H1 (cell line): ENCODE data around the gene C19orf25. TPM values are rescaled to one million over a fixed set of nuclear protein-coding genes. Genes with fewer than 3 reads are reported as not detected.

Experiments used
- CTCF ChIA-PET: fragments of 300-600 bp; sonication (Branson Sonifier 250); formaldehyde crosslinking; loops from one replicate; lab custom pipeline; 2021; ENCODE audit not compliant: partially characterized antibody; lab: Charles Lee
- POLR2A ChIA-PET: fragments of 300-600 bp; sonication (Branson Sonifier 250); formaldehyde crosslinking; loops from one replicate; lab custom pipeline; 2021; ENCODE audit warnings: inconsistent platforms; ENCODE audit not compliant: partially characterized antibody; lab: Charles Lee
- DNase-seq, 2 experiments: peaks; one replicate each; pipeline versions ENCODE4 v3.0.0 to v3.0.0-alpha.2; 2010 to 2022; ENCODE audit warnings: low spot score in 2 of 2, low read depth in 1 of 2, mixed read lengths in 1 of 2
- FAIRE-seq: peaks from 2 replicates; lab custom pipeline; 2011; peaks lifted over from hg19 to GRCh38; lab: Jason Lieb, UNC
- H2AFZ ChIP-seq: 2 replicates; pipeline ENCODE4 v1.8.1; 2012; ENCODE audit warnings: low read length, inconsistent platforms
- H2AK5ac ChIP-seq: 2 replicates; pipeline ENCODE4 v1.6.1; 2013; ENCODE audit warnings: low read depth, low read length
- H2BK120ac ChIP-seq: replicated peaks from 2 replicates; pipeline ENCODE3; 2013; ENCODE audit warnings: low read depth, low read length, inconsistent platforms
- H2BK12ac ChIP-seq: 2 replicates; pipeline ENCODE4 v1.6.1; 2013; ENCODE audit warnings: low read depth, low read length
- H2BK15ac ChIP-seq: 2 replicates; pipeline ENCODE4 v1.6.1; 2013; ENCODE audit warnings: low read length
- H2BK20ac ChIP-seq: 2 replicates; pipeline ENCODE4 v1.6.1; 2013; ENCODE audit warnings: low read length
- H2BK5ac ChIP-seq: 2 replicates; pipeline ENCODE4 v1.6.1; 2013; ENCODE audit warnings: low read depth, low read length
- H3K14ac ChIP-seq: 2 replicates; pipeline ENCODE4 v1.6.1; 2013; ENCODE audit warnings: inconsistent platforms; ENCODE audit not compliant: insufficient read length
- H3K18ac ChIP-seq: 2 replicates; pipeline ENCODE4 v1.6.1; 2013; ENCODE audit warnings: low read length; ENCODE audit errors: extremely low read depth
- H3K23ac ChIP-seq: 2 replicates; pipeline ENCODE4 v1.6.1; 2013; ENCODE audit warnings: inconsistent platforms; ENCODE audit not compliant: insufficient read length
- H3K23me2 ChIP-seq: 2 replicates; pipeline ENCODE4 v1.6.1; 2013; ENCODE audit warnings: low read depth, low read length
- H3K27ac ChIP-seq: 2 replicates; pipeline ENCODE4 v1.6.1; 2011; ENCODE audit warnings: low read depth, low read length, inconsistent platforms
- H3K27me3 ChIP-seq, 4 experiments: replicated peaks in 1 of 4; 1 replicate in 1 of 4; 2 replicates in 3 of 4; pipeline versions ENCODE4 v1.6.1 to v1.8.1; 2011 to 2013; ENCODE audit warnings: low read length in 3 of 4, mild to moderate bottlenecking in 3 of 4, inconsistent platforms in 2 of 4, mixed read lengths in 2 of 4, moderate library complexity in 1 of 4; ENCODE audit not compliant: control insufficient read depth in 3 of 4, insufficient read depth in 3 of 4; ENCODE audit errors: extremely low read depth in 1 of 4
- H3K36me3 ChIP-seq, 4 experiments: 2 replicates each; pipeline versions ENCODE4 v1.6.1 to v1.8.1; 2011 to 2013; ENCODE audit warnings: mild to moderate bottlenecking in 4 of 4, low read length in 3 of 4, moderate library complexity in 2 of 4, control low read depth in 1 of 4, inconsistent platforms in 1 of 4; ENCODE audit not compliant: insufficient read depth in 4 of 4, control insufficient read depth in 2 of 4
- H3K4ac ChIP-seq: replicated peaks from 2 replicates; pipeline ENCODE3; 2013; ENCODE audit warnings: low read length, low read depth, mixed read lengths, inconsistent platforms; ENCODE audit not compliant: insufficient read length
- H3K4me1 ChIP-seq, 4 experiments: replicated peaks in 1 of 4; 1 replicate in 1 of 4; 2 replicates in 3 of 4; pipeline versions ENCODE4 v1.6.1 to v1.8.1; 2011 to 2013; ENCODE audit warnings: low read length in 3 of 4, inconsistent platforms in 2 of 4, mixed read lengths in 1 of 4; ENCODE audit not compliant: insufficient read depth in 4 of 4, control insufficient read depth in 3 of 4
- H3K4me2 ChIP-seq, 2 experiments: 2 replicates each; pipeline versions ENCODE4 v1.6.1 to v1.8.1; 2011 to 2013; ENCODE audit warnings: low read depth in 2 of 2, low read length in 2 of 2, control low read depth in 1 of 2, inconsistent platforms in 1 of 2, mild to moderate bottlenecking in 1 of 2; ENCODE audit not compliant: insufficient read depth in 1 of 2
- H3K4me3 ChIP-seq, 4 experiments: fragments of 200-600, 300-600 bp in 1 of 4; sonication (generic), shearing (Covaris generic), sonication (Bioruptor Twin) in 1 of 4; 2 replicates each; pipeline versions ENCODE4 v1.5.1 to v1.8.1; 2011 to 2016; ENCODE audit warnings: low read length in 4 of 4, low read depth in 3 of 4, control low read depth in 2 of 4, inconsistent platforms in 2 of 4, mild to moderate bottlenecking in 2 of 4, mixed read lengths in 1 of 4, moderate library complexity in 1 of 4; ENCODE audit not compliant: insufficient read depth in 2 of 4; ENCODE audit errors: extremely low read depth in 1 of 4
- H3K56ac ChIP-seq: replicated peaks from 2 replicates; pipeline ENCODE3; 2013; ENCODE audit warnings: low read depth, mild to moderate bottlenecking, mixed read lengths, low read length, inconsistent platforms; ENCODE audit not compliant: insufficient read length
- H3K79me1 ChIP-seq: 2 replicates; pipeline ENCODE4 v1.6.1; 2013; ENCODE audit warnings: low read depth, low read length, control low read depth
- H3K79me2 ChIP-seq, 2 experiments: 2 replicates each; pipeline versions ENCODE4 v1.6.1 to v1.8.1; 2012 to 2013; ENCODE audit warnings: low read length in 2 of 2, mild to moderate bottlenecking in 2 of 2, inconsistent platforms in 1 of 2; ENCODE audit not compliant: insufficient read depth in 2 of 2, control insufficient read depth in 1 of 2
- H3K9ac ChIP-seq, 4 experiments: replicated peaks in 1 of 4; 1 replicate in 1 of 4; 2 replicates in 3 of 4; pipeline versions ENCODE4 v1.6.1 to v1.8.1; 2011 to 2013; ENCODE audit warnings: low read depth in 3 of 4, low read length in 3 of 4, control low read depth in 2 of 4, mild to moderate bottlenecking in 2 of 4, moderate library complexity in 2 of 4, inconsistent platforms in 1 of 4; ENCODE audit errors: extremely low read depth in 1 of 4
- H3K9me3 ChIP-seq, 2 experiments: 2 replicates each; pipeline versions ENCODE4 v1.6.1 to v1.8.1; 2012 to 2013; ENCODE audit warnings: mild to moderate bottlenecking in 2 of 2, moderate library complexity in 2 of 2, control low read depth in 1 of 2, inconsistent platforms in 1 of 2, low read depth in 1 of 2, low read length in 1 of 2, mixed read lengths in 1 of 2; ENCODE audit not compliant: insufficient read depth in 2 of 2
- H4K20me1 ChIP-seq, 2 experiments: replicated peaks in 1 of 2; 2 replicates each; pipeline versions ENCODE3 to v1.8.1; 2011 to 2013; ENCODE audit warnings: inconsistent platforms in 2 of 2, low read length in 2 of 2, mild to moderate bottlenecking in 1 of 2; ENCODE audit not compliant: insufficient read depth in 2 of 2, control insufficient read depth in 1 of 2
- H4K5ac ChIP-seq: 2 replicates; pipeline ENCODE4 v1.6.1; 2013; ENCODE audit warnings: low read length, low read depth, mixed read lengths, inconsistent platforms; ENCODE audit not compliant: insufficient read length
- H4K8ac ChIP-seq: 2 replicates; pipeline ENCODE4 v1.8.0; 2013; ENCODE audit warnings: mild to moderate bottlenecking, moderate library complexity, low read length, inconsistent platforms; ENCODE audit not compliant: insufficient read depth; ENCODE audit errors: extremely low read depth
- H4K91ac ChIP-seq: replicated peaks from 2 replicates; pipeline ENCODE3; 2013; ENCODE audit warnings: low read length, mixed read lengths, inconsistent platforms; ENCODE audit not compliant: insufficient read length
- ATF3 ChIP-seq: IDR thresholded peaks from 2 replicates; pipeline ENCODE4 v1.6.1; 2011; ENCODE audit warnings: low read depth, mild to moderate bottlenecking, low read length; ENCODE audit not compliant: insufficient read depth
- CBX5 ChIP-seq: fragments of 300-800, 300-1000 bp; sonication (generic); IDR thresholded peaks from 2 replicates; pipeline ENCODE4 v1.7.1; 2016; ENCODE audit warnings: antibody characterized with exemption, low read length, low read depth
- KDM1A ChIP-seq: fragments of 200-600, 300-600 bp; sonication (generic); IDR thresholded peaks from 2 replicates; pipeline ENCODE4 v1.7.1; 2016; ENCODE audit warnings: mild to moderate bottlenecking, low read length, borderline replicate concordance
- KDM4A ChIP-seq: IDR thresholded peaks from one replicate; pipeline ENCODE4 v1.7.1; 2012; ENCODE audit warnings: low read depth, mild to moderate bottlenecking, moderate library complexity, low read length, inconsistent platforms; ENCODE audit not compliant: severe bottlenecking
- WGBS, 2 experiments: shearing (Covaris generic) in 1 of 2; methylation state at CpG; one replicate each; pipeline versions ENCODE4 v1.1.6 to v1.1.7; 2013 to 2015; ENCODE audit warnings: low lambda C conversion rate in 2 of 2, mixed read lengths in 2 of 2, inconsistent platforms in 1 of 2, low coverage in 1 of 2, missing lambda C conversion rate in 1 of 2; ENCODE audit not compliant: insufficient replicate concordance in 2 of 2, insufficient coverage in 1 of 2, insufficient read length in 1 of 2; ENCODE audit errors: extremely low coverage in 1 of 2, missing lambda C conversion rate in 1 of 2; 5-methylcytosine and 5-hydroxymethylcytosine counted together
- polyA plus RNA-seq, 7 experiments: library from polyadenylated mRNA; depleted of rRNA in 3 of 7; stranded (reverse) in 5 of 7; unstranded in 2 of 7; fragments of >200 nt in 5 of 7; fragments of 200-250 nt in 2 of 7; gene quantifications; 1 replicate in 5 of 7; 2 replicates in 1 of 7; 4 replicates in 1 of 7; pipeline versions ENCODE4 v1.2.1 to v1.2.3, GENCODE V29; 2011 to 2013; ENCODE audit warnings: missing spikeins in 2 of 7, mixed read lengths in 2 of 7
- total RNA-seq: library from RNA; stranded (reverse); fragmentation: NEBNext Ultra II Directional; extraction: Animal tissue kit (Norgen Biotek cat#: 25700); gene quantifications from 2 replicates; pipeline ENCODE4 v1.2.1, GENCODE V29; 2021
- TF ChIP-seq, protein P1 (sequence below): IDR thresholded peaks from 2 replicates; pipeline ENCODE4 v1.6.1; 2011; ENCODE audit warnings: low read length, improper control_type of control experiment

C19orf25 gene
- total and polyA plus RNA-seq, 2 of the 8 experiments (the other 6 are each of a cell fraction or from before 2014, with no cell fraction given), result 41.3 to 67.4 TPM

DNA sequence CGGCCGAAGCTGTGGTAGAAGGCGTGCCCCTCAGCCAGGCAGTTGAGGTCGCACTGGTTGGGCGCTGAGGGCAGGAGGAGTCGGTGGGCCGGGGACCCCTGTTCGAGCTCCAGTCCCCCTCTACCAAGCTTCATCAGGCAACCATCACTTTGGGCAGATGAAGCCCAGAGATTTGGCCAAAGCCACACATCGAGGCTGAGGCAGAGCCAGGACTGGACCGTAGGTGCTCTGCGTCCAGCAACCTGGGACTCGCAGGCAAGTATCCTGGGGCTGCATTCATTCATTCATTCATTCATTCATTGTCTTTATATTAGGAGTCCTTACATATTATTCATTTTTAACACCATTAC lies 29.5 kb upstream of the C19orf25 start:
- no peak overlapping the region for H3K4ac ChIP-seq
- H3K9me3 ChIP-seq, result no peaks in the 10 kb centered on the region
- H3K56ac ChIP-seq, result no peak overlapping the region
- H3K27me3 ChIP-seq, result peaks cover 0 to 18% (median 13%) of the 10 kb centered on the region in 4 experiments; a peak in 6 of 7 replicates
- FAIRE-seq (no peak), DNase-seq (no peak)
- H3K79me2 ChIP-seq, result no peaks in the 10 kb centered on the region
- 42% methylated on average over 12 of the region's 12 CpGs; no CpG with 5 or more reads in 1 of the 2 experiments for WGBS, 2 experiments
- H4K20me1 ChIP-seq, result peaks cover 0 to 4% of the 10 kb centered on the region in 2 experiments
- no peaks in the 10 kb centered on the region for H3K36me3 ChIP-seq
- H3K9ac ChIP-seq, result no peak overlapping the region
- no peak overlapping the region for H2AFZ ChIP-seq
- H2BK20ac ChIP-seq, result no peak overlapping the region
- CTCF ChIA-PET, result interaction anchor here (1.4 kb wide), 1 partner anchor 260 kb away, joined by 3 read pairs; no protein-coding TSS in a partner anchor
- peak overlapping the region; percentile 16 to 69 (median 22); a peak in 4 of 8 replicates for H3K4me3 ChIP-seq
- no peak overlapping the region for H2BK5ac ChIP-seq
- no peak overlapping the region for H3K27ac ChIP-seq
- no peak overlapping the region for H3K23ac ChIP-seq
- H3K4me1 ChIP-seq, result peaks cover 0 to 9% (median 5%) of the 10 kb centered on the region in 4 experiments; a peak in 5 of 7 replicates
- H3K18ac ChIP-seq, result peak overlapping the region; percentile 78
- peaks cover 6% of the 10 kb centered on the region; the same call in 1 of the 2 replicates for H3K23me2 ChIP-seq
- no peak overlapping the region for H2BK15ac ChIP-seq
- no peaks in the 10 kb centered on the region for H3K79me1 ChIP-seq
- H4K91ac ChIP-seq, result no peak overlapping the region
- TF ChIP-seq CBX5, result no peak
- peak; percentile 82 for TF ChIP-seq KDM4A
- TF ChIP-seq KDM1A, result peak; percentile 63; the same call in 1 of the 2 replicates
- TF ChIP-seq ATF3, result no peak
- TF ChIP-seq, protein P1, sequence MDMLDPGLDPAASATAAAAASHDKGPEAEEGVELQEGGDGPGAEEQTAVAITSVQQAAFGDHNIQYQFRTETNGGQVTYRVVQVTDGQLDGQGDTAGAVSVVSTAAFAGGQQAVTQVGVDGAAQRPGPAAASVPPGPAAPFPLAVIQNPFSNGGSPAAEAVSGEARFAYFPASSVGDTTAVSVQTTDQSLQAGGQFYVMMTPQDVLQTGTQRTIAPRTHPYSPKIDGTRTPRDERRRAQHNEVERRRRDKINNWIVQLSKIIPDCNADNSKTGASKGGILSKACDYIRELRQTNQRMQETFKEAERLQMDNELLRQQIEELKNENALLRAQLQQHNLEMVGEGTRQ, result no peak
- 0 out of 2 replicates have a peak overlapping the region, but pooled peaks have one; percentile 17 for H2BK12ac ChIP-seq
- peak overlapping the region; percentile 54 to 62 for H3K4me2 ChIP-seq
- H3K14ac ChIP-seq, result no peak overlapping the region
- peak overlapping the region; percentile 85; the same call in 1 of the 2 replicates for H4K8ac ChIP-seq
- POLR2A ChIA-PET, result interaction anchor here (0.9 to 1.5 kb wide), 2 partner anchors 54 to 71 kb away, joined by 3 read pairs; no protein-coding TSS in a partner anchor
- no peak overlapping the region for H2BK120ac ChIP-seq
- H2AK5ac ChIP-seq, result no peak overlapping the region
- no peak overlapping the region for H4K5ac ChIP-seq
